ENCODE results near the gene TOP1. TPM values are rescaled to one million over a fixed set of nuclear protein-coding genes. Genes with fewer than 3 reads are reported as not detected.

Gene TOP1
- total and polyA plus RNA-seq, 8 donors = 14.8 to 46.2 (median 21.7) TPM

DNA sequence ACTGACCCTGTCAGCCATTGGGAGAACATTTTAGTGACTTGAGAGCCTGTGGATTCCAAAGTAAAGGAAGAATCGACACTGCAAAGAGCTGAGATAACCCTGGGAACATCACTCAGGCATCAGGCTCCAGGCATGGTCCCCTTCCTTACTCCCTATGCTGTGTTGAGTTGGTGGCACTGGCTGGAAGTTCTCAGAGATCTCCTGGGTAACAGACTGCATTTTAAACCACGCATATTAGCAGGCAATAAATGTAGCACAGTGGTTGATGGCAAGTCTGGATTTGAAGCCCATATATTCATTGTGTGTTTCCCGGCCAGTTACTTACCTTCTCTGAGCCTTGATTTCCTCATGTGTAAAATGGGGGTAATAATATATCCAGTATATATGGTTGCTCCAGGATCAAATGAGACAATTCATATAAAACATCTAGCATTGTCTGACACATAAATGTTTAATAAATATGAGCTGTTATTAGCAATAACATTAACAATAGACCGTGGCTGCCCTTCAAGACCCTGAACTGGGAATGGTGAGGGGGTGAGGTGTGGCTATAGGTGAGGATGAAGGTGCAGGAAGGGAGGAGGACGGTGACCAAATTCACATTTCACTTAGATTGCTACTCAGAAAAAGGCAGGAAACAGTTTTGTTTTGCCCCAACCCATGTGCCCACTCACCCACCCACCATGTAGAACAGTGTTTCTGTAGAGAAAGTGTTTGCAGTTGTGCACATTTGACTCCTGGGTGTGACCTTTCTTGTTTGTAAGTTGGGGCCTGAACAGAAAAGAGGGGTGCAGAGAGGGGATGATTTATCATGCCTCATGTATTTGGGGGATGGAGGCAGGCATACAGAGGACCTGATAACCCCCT, 110.8 kb downstream of the TOP1 start:
- Histone ChIP-seq H3K4me3 (peak overlapping the region; percentile 74 to 91 (median 82)), H3K27ac (peak overlapping the region; percentile 23 to 97 (median 93)), H3K27me3 (no peaks in the 10 kb centered on the region), H3K36me3 (peaks cover 0 to 5% (median 0%) of the 10 kb centered on the region in 4 donors), H3K9me3 (no peaks in the 10 kb centered on the region), H3K4me1 (peaks cover 51 to 77% (median 71%) of the 10 kb centered on the region in 4 donors)
- TF ChIP-seq POLR2A (IDR thresholded peaks at IDR 0.05) = no peak
- no peak for TF ChIP-seq EP300 (IDR thresholded peaks at IDR 0.05)
- TF ChIP-seq, protein P1, sequence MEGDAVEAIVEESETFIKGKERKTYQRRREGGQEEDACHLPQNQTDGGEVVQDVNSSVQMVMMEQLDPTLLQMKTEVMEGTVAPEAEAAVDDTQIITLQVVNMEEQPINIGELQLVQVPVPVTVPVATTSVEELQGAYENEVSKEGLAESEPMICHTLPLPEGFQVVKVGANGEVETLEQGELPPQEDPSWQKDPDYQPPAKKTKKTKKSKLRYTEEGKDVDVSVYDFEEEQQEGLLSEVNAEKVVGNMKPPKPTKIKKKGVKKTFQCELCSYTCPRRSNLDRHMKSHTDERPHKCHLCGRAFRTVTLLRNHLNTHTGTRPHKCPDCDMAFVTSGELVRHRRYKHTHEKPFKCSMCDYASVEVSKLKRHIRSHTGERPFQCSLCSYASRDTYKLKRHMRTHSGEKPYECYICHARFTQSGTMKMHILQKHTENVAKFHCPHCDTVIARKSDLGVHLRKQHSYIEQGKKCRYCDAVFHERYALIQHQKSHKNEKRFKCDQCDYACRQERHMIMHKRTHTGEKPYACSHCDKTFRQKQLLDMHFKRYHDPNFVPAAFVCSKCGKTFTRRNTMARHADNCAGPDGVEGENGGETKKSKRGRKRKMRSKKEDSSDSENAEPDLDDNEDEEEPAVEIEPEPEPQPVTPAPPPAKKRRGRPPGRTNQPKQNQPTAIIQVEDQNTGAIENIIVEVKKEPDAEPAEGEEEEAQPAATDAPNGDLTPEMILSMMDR (IDR thresholded peaks at IDR 0.05) = no peak
- TF ChIP-seq POLR2AphosphoS5 (IDR thresholded peaks at IDR 0.05) = no peak
- DNase-seq = no peak
- WGBS, 5 donors = 58 to 65% (median 62%) methylated on average over 5 of the region's 5 CpGs
- intact Hi-C loops (cut with DNase I; ENCODE audit: low total_unique reads) = no loop called here

DNA sequence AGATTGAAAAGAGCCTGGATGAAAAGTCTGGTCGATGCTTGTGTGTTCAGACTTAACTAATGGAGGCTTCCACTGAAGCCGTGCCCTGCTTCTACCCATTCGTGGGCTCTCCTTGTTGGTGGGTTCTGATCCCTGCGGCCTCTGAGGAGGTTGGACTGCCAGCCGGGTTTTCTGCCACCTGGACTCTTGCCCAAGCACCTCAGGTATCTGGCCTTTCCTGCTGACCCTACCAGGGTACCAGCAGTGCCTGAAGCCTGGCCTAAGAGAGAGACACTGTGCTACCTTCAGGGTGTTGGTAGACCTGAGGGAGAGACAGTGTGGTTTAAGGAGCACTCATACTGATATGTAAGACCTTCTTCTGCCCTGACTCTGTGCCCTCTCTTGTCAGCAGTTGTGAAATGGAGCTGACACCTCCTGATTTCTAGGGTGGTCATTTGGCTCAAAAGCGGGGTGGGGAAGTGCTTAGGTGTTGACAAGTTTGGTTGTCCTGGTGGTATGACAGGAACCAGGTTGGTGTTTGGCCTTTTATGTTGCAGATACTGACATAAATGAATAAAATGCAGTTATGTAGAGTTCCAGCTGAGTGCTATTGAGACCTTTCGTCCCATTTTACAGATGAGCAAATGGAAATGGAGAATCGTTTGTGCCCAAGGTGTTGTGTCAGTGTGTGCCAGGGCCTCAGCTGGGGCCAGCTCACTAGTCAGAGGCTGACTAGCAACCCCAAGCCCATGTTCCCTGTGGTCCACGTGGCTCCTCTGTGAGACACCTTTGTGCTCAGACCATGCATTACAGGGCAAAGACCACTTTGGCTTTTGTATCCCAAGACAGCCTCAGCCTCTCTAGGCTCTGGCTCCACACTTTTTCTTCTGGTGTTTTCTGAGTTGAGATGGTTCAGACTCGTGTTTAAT, 111.9 kb downstream of the TOP1 start:
- Histone ChIP-seq H3K36me3 (peaks cover 0 to 6% (median 0%) of the 10 kb centered on the region in 4 donors), H3K4me1 (peaks cover 57 to 85% (median 74%) of the 10 kb centered on the region in 4 donors), H3K4me3 (no peak overlapping the region), H3K27me3 (no peaks in the 10 kb centered on the region), H3K27ac (peak overlapping the region; percentile 25 to 97 (median 93)), H3K9me3 (no peaks in the 10 kb centered on the region)
- TF ChIP-seq, protein P1 (IDR thresholded peaks at IDR 0.05) = no peak
- TF ChIP-seq POLR2A (IDR thresholded peaks at IDR 0.05) (no peak), POLR2AphosphoS5 (IDR thresholded peaks at IDR 0.05) (no peak), EP300 (IDR thresholded peaks at IDR 0.05) (no peak)
- intact Hi-C loops (cut with DNase I; ENCODE audit: low total_unique reads) = no loop called here
- DNase-seq = no peak
- WGBS, 5 donors = 50 to 60% (median 56%) methylated on average over 8 to 10 of the region's 10 CpGs

DNA sequence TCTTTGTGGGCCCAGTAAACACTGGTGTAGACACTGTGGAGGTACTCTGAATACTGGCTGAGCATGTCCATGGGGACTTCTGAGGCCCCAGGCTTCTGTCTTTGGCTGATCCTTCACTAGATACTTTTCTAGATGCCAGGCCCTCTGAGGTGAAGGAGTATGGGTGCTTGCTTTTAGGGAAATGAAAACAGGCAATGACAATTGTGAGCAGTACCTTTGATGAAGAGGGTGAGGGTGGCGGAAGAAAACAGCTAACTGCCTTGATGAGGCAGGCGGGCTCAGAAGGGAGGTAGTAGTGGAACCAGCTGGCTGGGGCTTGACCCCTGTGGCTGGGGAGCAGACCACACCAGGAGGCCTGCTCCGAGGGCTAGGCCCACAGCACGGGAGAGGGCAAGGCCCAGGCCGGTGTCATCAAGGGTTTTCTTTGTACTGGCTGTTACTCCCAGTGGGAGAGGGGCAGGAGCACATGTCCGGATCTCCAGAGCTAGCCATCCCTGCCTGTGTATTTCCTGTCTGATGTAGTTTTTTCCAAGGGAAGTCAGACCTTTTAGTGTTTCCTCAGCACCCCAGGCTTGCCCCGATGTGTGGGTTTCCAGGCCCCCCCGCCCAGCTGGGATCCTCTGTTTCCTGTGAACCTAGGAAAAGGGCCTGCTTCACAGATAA, 112.7 kb downstream of the TOP1 start:
- Histone ChIP-seq H3K4me1 (peaks cover 62 to 85% (median 76%) of the 10 kb centered on the region in 4 donors), H3K4me3 (no peak overlapping the region), H3K36me3 (peaks cover 0 to 6% (median 0%) of the 10 kb centered on the region in 4 donors), H3K27me3 (no peaks in the 10 kb centered on the region), H3K27ac (peak overlapping the region; percentile 26 to 97 (median 93)), H3K9me3 (no peaks in the 10 kb centered on the region)
- peak in 1 of 2 donors; percentile 55 for DNase-seq
- intact Hi-C loops (cut with DNase I; ENCODE audit: low total_unique reads) = no loop called here
- TF ChIP-seq EP300 (IDR thresholded peaks at IDR 0.05) (no peak), POLR2AphosphoS5 (IDR thresholded peaks at IDR 0.05) (peak in 2 of 3 donors; percentile 11 to 26)
- 57 to 62% (median 60%) methylated on average over 8 of the region's 8 CpGs for whole genome bisulfite sequencing, 5 donors

DNA sequence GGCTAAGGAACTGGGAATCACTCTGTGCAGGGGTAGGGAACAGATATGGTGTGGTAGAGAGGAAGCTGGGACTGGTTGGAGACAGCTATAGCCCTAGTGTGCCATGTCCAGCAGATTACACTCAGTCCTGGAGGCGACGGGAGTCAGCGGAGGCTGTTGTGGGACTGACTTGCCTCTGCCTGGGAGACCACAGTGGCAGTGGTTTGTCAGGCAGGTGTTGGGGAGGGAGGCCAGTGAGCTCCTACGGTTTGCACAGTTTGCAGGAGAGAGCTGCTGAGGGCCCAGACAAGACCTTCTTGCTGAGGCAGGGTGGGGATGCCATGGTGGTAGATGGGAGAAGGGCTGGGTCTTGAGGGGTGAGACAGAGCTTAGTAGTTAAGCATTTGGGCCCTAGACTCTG, 113.6 kb downstream of the TOP1 start:
- Histone ChIP-seq H3K9me3 (no peaks in the 10 kb centered on the region), H3K27me3 (no peaks in the 10 kb centered on the region), H3K27ac (peak overlapping the region; percentile 28 to 97 (median 93)), H3K4me3 (no peak overlapping the region), H3K4me1 (peaks cover 64 to 90% (median 82%) of the 10 kb centered on the region in 4 donors), H3K36me3 (peaks cover 0 to 6% (median 0%) of the 10 kb centered on the region in 4 donors)
- DNase-seq = no peak
- TF ChIP-seq EP300 (IDR thresholded peaks at IDR 0.05) (no peak), POLR2AphosphoS5 (IDR thresholded peaks at IDR 0.05) (no peak), POLR2A (IDR thresholded peaks at IDR 0.05) (no peak)
- TF ChIP-seq, protein P1 (IDR thresholded peaks at IDR 0.05) = no peak
- intact Hi-C loops (cut with DNase I; ENCODE audit: low total_unique reads) = no loop called here
- WGBS, 5 donors = 66 to 80% (median 78%) methylated on average over 4 of the region's 4 CpGs

Data from stomach (tissue), 9 donors.